Karpas-422 (cell line): Measurements from ENCODE around the gene TRNAU1AP. TPM values are rescaled to one million over a fixed set of nuclear protein-coding genes. Genes with fewer than 3 reads are reported as not detected.
A peak's percentile ranks its signal among the peaks of the same experiment; 100 is the strongest.

Experiments
- DNase-seq: peaks from one replicate; pipeline ENCODE4 v3.0.0-alpha.2; 2015
- H2AFZ ChIP-seq: fragments of 200-600 bp; sonication (generic); 2 replicates; pipeline ENCODE4 v1.6.1; 2014; ENCODE audit warnings: antibody characterized with exemption, low read length, mixed read lengths
- H3K27ac ChIP-seq: fragments of 200-600 bp; sonication (generic); 2 replicates; pipeline ENCODE4 v1.5.1; 2014; ENCODE audit warnings: mild to moderate bottlenecking, low read length, moderate library complexity
- H3K27me3 ChIP-seq: fragments of 200-600 bp; sonication (generic); 2 replicates; pipeline ENCODE4 v1.6.1; 2014; ENCODE audit warnings: low read length, mixed read lengths
- H3K36me3 ChIP-seq: fragments of 200-600 bp; sonication (generic); 2 replicates; pipeline ENCODE4 v1.6.1; 2014; ENCODE audit warnings: low read length, mixed read lengths; ENCODE audit not compliant: insufficient read depth
- H3K4me1 ChIP-seq: fragments of 200-600 bp; sonication (generic); 2 replicates; pipeline ENCODE4 v1.6.1; 2014; ENCODE audit warnings: mild to moderate bottlenecking, low read length, mixed read lengths
- H3K4me2 ChIP-seq: fragments of 200-600 bp; sonication (generic); 2 replicates; pipeline ENCODE4 v1.6.1; 2014; ENCODE audit warnings: low read length, low read depth, mild to moderate bottlenecking; ENCODE audit not compliant: poor library complexity, severe bottlenecking
- H3K4me3 ChIP-seq: fragments of 200-600 bp; sonication (generic); 2 replicates; pipeline ENCODE4 v1.5.1; 2014; ENCODE audit warnings: mild to moderate bottlenecking, antibody characterized with exemption, low read length, mixed read lengths
- H3K79me2 ChIP-seq: fragments of 200-600 bp; sonication (generic); 2 replicates; pipeline ENCODE4 v1.6.1; 2014; ENCODE audit warnings: mild to moderate bottlenecking, low read length, mixed read lengths
- H3K9ac ChIP-seq: fragments of 200-600 bp; sonication (generic); 2 replicates; pipeline ENCODE4 v1.6.0; 2014; ENCODE audit warnings: low read length
- H3K9me2 ChIP-seq: fragments of 200-600 bp; sonication (generic), shearing (Covaris generic); replicated peaks from 2 replicates; pipeline ENCODE4 v1.6.0; 2014; ENCODE audit warnings: mild to moderate bottlenecking, low read length, moderate library complexity; ENCODE audit not compliant: insufficient read depth
- H3K9me3 ChIP-seq: fragments of 300-700, 200-600 bp; sonication (generic); 2 replicates; pipeline ENCODE4 v1.6.1; 2014; ENCODE audit warnings: low read length, mixed read lengths
- H4K20me1 ChIP-seq: fragments of 200-600 bp; sonication (generic); 2 replicates; pipeline ENCODE4 v1.6.1; 2014; ENCODE audit warnings: mild to moderate bottlenecking, antibody characterized with exemption, low read length, low read depth; ENCODE audit not compliant: insufficient read depth
- total RNA-seq: library from RNA; depleted of rRNA; stranded (reverse); fragments of >200 nt; shearing (Covaris generic); gene quantifications from 2 replicates; pipeline ENCODE4 v1.2.3, GENCODE V29; 2014; ENCODE audit warnings: low replicate concordance; rRNA removed

Gene TRNAU1AP
- 22.4 and 28.6 TPM in 2 replicates for total RNA-seq

DNA sequence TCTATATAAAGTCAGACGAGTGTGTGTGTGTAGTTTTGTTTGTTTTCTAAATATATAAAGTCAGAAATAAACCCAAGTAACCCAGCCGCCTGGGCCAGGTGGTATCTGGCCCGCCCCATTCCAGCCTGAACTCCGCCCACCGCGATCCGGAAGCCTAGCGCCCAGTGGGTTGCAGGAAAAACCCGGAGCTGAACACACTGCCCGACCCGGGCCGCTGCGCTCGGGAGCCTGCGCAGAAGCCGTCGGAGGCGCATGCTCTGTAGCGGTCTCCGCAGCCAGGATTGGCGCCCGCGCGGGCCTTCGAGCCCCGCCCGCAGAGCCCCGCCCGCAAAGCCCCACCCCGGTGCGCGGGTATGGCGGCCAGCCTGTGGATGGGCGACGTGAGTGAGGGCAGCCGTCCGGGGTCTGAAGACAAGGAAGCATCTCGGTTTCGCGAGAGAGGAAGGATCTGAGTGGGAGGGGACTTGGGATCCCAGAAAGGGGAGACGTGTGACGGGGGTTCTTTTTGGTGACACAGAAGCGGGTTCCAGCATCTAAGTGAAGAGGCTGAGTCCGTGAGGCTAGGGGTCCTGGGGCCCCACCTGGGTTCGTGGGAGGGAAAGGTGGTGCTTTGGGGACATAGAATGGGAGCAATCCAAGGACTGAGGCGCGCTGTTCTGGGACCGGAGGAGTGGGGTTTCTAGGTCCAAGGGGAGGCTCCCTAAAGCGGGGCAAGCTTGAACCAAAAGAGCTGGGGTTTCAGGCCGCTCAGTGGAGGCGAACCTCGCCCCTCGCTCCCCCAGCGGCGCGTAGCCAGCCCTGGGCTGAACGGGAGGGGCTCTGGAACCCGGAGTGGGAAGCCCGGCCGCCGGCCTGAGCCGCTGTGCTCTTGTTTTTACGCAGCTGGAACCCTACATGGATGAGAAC is at the start of gene TRNAU1AP:
Gene TRNAU1AP (plus strand): TSS at position 328 of the 906 bp plus-strand sequence. CDS start 26 bp downstream, at position 354.
- H4K20me1 ChIP-seq = no peaks in the 10 kb centered on the region
- no peaks in the 10 kb centered on the region for H3K9me3 ChIP-seq
- H3K27me3 ChIP-seq = no peaks in the 10 kb centered on the region
- H3K27ac ChIP-seq = peak within 1 kb of the TSS; percentile 72
- H3K79me2 ChIP-seq = peaks cover 13% of the 10 kb centered on the region
- peak; percentile 99 for DNase-seq
- peak within 1 kb of the TSS; percentile 70 for H2AFZ ChIP-seq
- no peaks in the 10 kb centered on the region for H3K9me2 ChIP-seq
- H3K4me3 ChIP-seq = peak within 1 kb of the TSS; percentile 90
- peak within 1 kb of the TSS; percentile 99 for H3K4me2 ChIP-seq
- peak within 1 kb of the TSS; percentile 91 for H3K9ac ChIP-seq
- H3K36me3 ChIP-seq = 0 out of 2 replicates have a peak, but pooled peaks cover 2% of the 10 kb centered on the region
- H3K4me1 ChIP-seq = peaks cover 22% of the 10 kb centered on the region

DNA sequence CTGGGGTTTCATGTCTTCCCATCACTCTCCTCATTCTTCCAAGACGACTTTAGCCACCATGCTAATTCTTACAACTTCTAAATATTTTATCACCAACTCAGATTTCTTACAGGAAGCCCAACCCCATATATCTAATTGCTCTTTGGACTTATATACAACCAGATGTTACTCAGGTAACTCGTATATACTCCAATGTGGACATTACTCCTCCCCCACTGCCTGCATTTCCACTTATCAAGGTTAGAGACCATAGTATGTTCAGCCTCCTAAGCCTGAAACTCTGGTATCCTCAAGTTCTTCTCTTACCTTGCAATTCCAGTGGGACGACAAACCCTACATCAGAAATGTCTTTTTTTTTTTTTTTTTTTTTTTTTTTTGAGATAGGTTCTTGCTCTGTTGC is 49.8 kb upstream of the TRNAU1AP start:
- H3K4me3 ChIP-seq = no peak overlapping the region
- DNase-seq = no peak
- H3K27me3 ChIP-seq = no peaks in the 10 kb centered on the region
- H3K36me3 ChIP-seq = peaks cover 21% of the 10 kb centered on the region
- H3K4me2 ChIP-seq = no peak overlapping the region
- H3K79me2 ChIP-seq = peaks cover 26% of the 10 kb centered on the region
- no peaks in the 10 kb centered on the region for H3K9me3 ChIP-seq
- no peak overlapping the region for H3K9ac ChIP-seq
- H2AFZ ChIP-seq = no peak overlapping the region
- H3K9me2 ChIP-seq = no peaks in the 10 kb centered on the region
- peaks cover 17% of the 10 kb centered on the region; the same call in 1 of the 2 replicates for H4K20me1 ChIP-seq
- no peak overlapping the region for H3K27ac ChIP-seq
- peaks cover 13% of the 10 kb centered on the region for H3K4me1 ChIP-seq

DNA sequence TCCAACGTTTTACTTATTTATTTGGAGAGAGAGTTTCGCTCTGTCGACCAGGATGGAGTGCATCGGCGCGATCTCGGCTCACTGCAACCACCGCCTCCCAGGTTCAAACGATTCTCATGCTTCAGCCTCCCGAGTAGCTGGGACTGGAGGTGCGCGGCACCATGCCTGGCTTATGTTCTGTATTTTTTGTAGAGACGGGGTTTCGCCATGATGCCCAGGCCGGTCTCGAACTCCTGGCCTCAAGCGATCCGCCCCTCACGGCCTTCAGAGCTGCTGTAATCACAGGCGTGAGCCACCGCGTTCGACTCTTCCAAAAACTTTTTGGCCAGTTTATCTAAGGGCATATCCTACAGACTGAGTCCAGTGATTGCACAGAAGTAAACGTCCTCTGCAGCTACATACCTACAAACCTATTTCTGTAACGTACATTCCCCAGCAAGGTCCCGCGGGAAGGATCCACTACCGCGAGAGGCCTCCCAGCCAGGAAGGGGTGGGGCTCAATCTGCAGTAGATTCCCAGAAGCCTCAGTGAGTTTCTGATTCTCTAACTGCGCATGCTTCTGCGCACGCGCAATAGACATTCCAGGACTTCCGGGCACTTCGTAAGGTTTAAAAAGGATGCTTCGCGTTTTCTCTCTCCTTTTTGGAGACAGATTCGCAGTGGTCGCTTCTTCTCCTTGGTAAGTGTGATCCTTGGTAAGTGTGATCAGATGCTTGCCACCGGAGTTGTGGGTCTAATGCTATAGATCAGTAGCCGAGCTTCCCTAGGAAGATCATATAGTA is 47.3 kb upstream of the TRNAU1AP start, which contains the start of gene RCC1:
Gene RCC1 (plus strand): TSS at position 638 of the 782 bp plus-strand sequence. CDS start 23,824 bp downstream, outside the sequence.
- H4K20me1 ChIP-seq = peaks cover 32% of the 10 kb centered on the region
- no peaks in the 10 kb centered on the region for H3K9me2 ChIP-seq

DNA sequence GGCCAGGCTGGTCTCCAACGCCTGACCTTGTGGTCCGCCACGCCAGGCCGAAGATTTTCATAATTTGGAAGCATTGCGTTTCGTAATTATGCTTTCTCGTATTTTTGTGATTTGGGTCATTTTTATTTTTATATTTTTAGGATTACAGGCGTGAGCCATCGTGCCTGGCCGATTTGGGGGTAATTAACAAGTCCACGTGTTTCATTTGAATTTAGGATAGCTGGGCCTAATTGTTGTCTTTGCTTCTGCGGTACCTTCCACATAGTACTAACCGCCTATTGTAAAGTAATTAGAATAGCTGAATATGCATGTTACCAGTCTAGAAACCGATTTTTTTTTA is 46.0 kb upstream of the TRNAU1AP start:
- peaks cover 32% of the 10 kb centered on the region for H4K20me1 ChIP-seq
- H3K4me2 ChIP-seq = peak overlapping the region; percentile 74
- H3K4me1 ChIP-seq = peaks cover 43% of the 10 kb centered on the region
- H3K27me3 ChIP-seq = no peaks in the 10 kb centered on the region
- H3K36me3 ChIP-seq = peaks cover 51% of the 10 kb centered on the region
- peaks cover 30% of the 10 kb centered on the region for H3K79me2 ChIP-seq
- H3K27ac ChIP-seq = peak overlapping the region; percentile 95
- peak overlapping the region; percentile 82 for H3K4me3 ChIP-seq
- no peaks in the 10 kb centered on the region for H3K9me3 ChIP-seq
- no peaks in the 10 kb centered on the region for H3K9me2 ChIP-seq
- peak; percentile 76 for DNase-seq
- H3K9ac ChIP-seq = peak overlapping the region; percentile 84
- no peak overlapping the region for H2AFZ ChIP-seq

More for the DNA sequence above, 47.3 kb upstream of the TRNAU1AP start, which contains the start of gene RCC1:
- H3K4me1 ChIP-seq = peaks cover 38% of the 10 kb centered on the region
- H3K9ac ChIP-seq = peak within 1 kb of the TSS; percentile 84
- peak within 1 kb of the TSS; percentile 82 for H3K4me3 ChIP-seq
- peak within 1 kb of the TSS; percentile 95 for H3K27ac ChIP-seq
- DNase-seq = peak; percentile 99
- peak within 1 kb of the TSS; percentile 74 for H3K4me2 ChIP-seq
- no peaks in the 10 kb centered on the region for H3K27me3 ChIP-seq
- H2AFZ ChIP-seq = no peak within 1 kb of the TSS
- peaks cover 30% of the 10 kb centered on the region for H3K79me2 ChIP-seq
- peaks cover 45% of the 10 kb centered on the region for H3K36me3 ChIP-seq
- H3K9me3 ChIP-seq = no peaks in the 10 kb centered on the region

DNA sequence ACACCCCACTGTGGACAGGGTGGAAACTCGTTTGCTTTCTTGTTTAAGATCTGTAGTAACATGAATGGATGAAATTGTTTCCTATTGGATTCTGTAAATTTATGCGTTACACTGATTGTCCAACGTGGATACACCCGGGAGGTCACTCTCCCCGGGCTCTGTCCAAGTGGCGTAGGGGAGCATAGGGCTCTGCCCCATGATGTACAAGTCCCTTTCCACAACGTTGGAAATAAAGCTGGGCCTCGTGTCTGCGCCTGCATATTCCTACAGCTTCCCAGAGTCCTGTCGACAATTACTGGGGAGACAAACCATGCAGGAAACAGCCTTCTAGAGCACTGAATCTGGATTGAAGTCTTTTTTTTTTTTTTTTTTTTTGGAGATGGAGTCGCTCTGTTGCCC is 45.6 kb upstream of the TRNAU1AP start:
- Histone ChIP-seq H3K36me3 (peaks cover 54% of the 10 kb centered on the region), H3K9ac (peak overlapping the region; percentile 84), H4K20me1 (peaks cover 32% of the 10 kb centered on the region), H3K4me3 (peak overlapping the region; percentile 82), H3K9me2 (no peaks in the 10 kb centered on the region), H3K4me1 (peaks cover 43% of the 10 kb centered on the region), H3K9me3 (no peaks in the 10 kb centered on the region), H3K27me3 (no peaks in the 10 kb centered on the region), H3K79me2 (peaks cover 30% of the 10 kb centered on the region), H2AFZ (no peak overlapping the region), H3K27ac (peak overlapping the region; percentile 95), H3K4me2 (peak overlapping the region; percentile 74)
- peak; percentile 71 for DNase-seq

DNA sequence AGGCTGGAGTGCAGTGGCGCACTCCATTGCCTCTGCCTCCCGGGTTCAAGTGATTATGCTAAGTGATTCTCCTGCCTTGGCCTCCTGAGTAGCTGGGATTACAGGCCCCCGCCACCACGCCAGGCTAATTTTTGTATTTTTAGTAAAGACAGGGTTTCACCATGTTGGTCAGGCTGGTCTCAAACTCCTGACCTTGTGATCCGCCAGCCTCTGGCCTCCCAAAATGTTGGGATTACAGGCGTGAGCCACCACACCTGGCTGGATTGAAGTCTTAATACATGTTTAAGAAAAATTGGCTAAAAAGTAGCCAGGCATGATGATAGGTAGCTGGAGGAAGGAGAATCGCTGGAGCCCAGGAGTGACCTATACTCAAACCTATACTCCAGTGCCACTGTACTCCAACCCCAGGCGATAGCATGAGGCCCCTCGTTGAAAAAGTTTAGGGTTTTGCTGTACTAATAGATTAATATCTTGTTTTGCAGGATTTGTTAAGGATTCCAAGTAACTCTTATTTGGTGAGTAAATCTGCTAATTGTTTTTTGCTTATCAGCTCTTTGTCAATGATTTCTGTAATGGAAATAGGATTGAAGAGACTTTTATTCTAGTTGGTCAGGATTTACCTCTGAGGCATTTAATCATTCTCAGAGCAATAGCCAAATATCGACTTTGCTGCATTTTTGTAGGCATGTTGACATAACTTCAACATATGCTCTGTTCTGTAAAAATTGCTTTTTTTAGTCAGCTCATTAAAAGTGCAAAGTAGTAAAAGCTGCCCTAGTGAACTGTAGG is 45.0 kb upstream of the TRNAU1AP start:
- H2AFZ ChIP-seq = no peak overlapping the region
- H3K27me3 ChIP-seq = no peaks in the 10 kb centered on the region
- peaks cover 58% of the 10 kb centered on the region for H3K36me3 ChIP-seq
- no peaks in the 10 kb centered on the region for H3K9me3 ChIP-seq
- peaks cover 43% of the 10 kb centered on the region for H3K4me1 ChIP-seq
- peak overlapping the region; percentile 95 for H3K27ac ChIP-seq
- H3K4me2 ChIP-seq = peak overlapping the region; percentile 74
- peaks cover 30% of the 10 kb centered on the region for H3K79me2 ChIP-seq
- peak overlapping the region; percentile 84 for H3K9ac ChIP-seq
- H4K20me1 ChIP-seq = peaks cover 32% of the 10 kb centered on the region
- DNase-seq = peak; percentile 65
- peak overlapping the region; percentile 82 for H3K4me3 ChIP-seq
- H3K9me2 ChIP-seq = no peaks in the 10 kb centered on the region

DNA sequence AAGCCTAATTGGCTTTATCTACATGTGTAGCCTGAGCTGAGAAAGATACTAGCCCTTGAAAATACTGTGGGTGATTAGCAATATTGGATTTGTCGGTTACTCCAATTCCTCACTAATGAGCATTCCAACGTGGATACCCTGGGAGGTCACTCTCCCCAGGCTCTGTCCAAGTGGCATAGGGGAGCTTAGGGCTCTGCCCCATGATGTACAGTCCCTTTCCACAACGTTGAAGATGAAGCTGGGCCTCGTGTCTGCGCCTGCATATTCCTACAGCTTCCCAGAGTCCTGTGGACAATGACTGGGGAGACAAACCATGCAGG is 44.5 kb upstream of the TRNAU1AP start:
- Histone ChIP-seq H3K27me3 (no peaks in the 10 kb centered on the region), H4K20me1 (peaks cover 32% of the 10 kb centered on the region), H3K4me1 (peaks cover 43% of the 10 kb centered on the region), H3K79me2 (peaks cover 30% of the 10 kb centered on the region), H3K9ac (peak overlapping the region; percentile 84), H2AFZ (no peak overlapping the region), H3K27ac (peak overlapping the region; percentile 95), H3K9me2 (no peaks in the 10 kb centered on the region), H3K4me2 (peak overlapping the region; percentile 74), H3K4me3 (peak overlapping the region; percentile 82), H3K9me3 (no peaks in the 10 kb centered on the region), H3K36me3 (peaks cover 58% of the 10 kb centered on the region)
- peak; percentile 64 for DNase-seq
